Ishikawa (cell line): ENCODE measurements around the gene IFITM10.

Source experiments
- CEBPB ChIP-seq: IDR thresholded peaks from 2 replicates; pipeline ENCODE4 v1.6.1; 2012
- EP300 ChIP-seq: IDR thresholded peaks from 2 replicates; pipeline ENCODE4 v1.6.1; 2012; ENCODE audit warnings: borderline replicate concordance
- FOXM1 ChIP-seq: IDR thresholded peaks from 2 replicates; pipeline ENCODE4 v1.6.1; 2012; ENCODE audit warnings: low read depth, borderline replicate concordance
- MAX ChIP-seq: IDR thresholded peaks from 2 replicates; pipeline ENCODE4 v1.6.1; 2012
- RAD21 ChIP-seq: IDR thresholded peaks from 2 replicates; pipeline ENCODE4 v1.6.1; 2012; ENCODE audit warnings: low read depth
- REST ChIP-seq: IDR thresholded peaks from 2 replicates; pipeline ENCODE4 v1.6.1; 2012; ENCODE audit warnings: low read depth, mild to moderate bottlenecking
- TEAD4 ChIP-seq: IDR thresholded peaks from 2 replicates; pipeline ENCODE4 v1.6.1; 2012
- YY1 ChIP-seq: IDR thresholded peaks from 2 replicates; pipeline ENCODE4 v1.6.1; 2012; ENCODE audit warnings: low read depth

GRCh38 chr11:1772270-1773130, 22.1 kb upstream of the IFITM10 start:
- TF ChIP-seq MAX (no peak), FOXM1 (no peak), TEAD4 (no peak), REST (no peak), YY1 (no peak), EP300 (peak; percentile 33; the same call in 1 of the 2 replicates), CEBPB (no peak), RAD21 (no peak)
